Measurements from ENCODE around the gene ABHD4.
"Not testable (repeated sequence)": the region's sequence is repeated elsewhere in the genome, so short reads cannot be mapped to it uniquely, and the experiment has no call there.

ABHD4 gene

GRCh38 chr14:22556990-22557623 lies 41.0 kb upstream of the ABHD4 start:
- peaks cover 26% of the 10 kb centered on the region for H3K36me3 Mint-ChIP-seq (ENCODE audit: low read depth)
- H3K9me3 Mint-ChIP-seq, result peaks cover 4% of the 10 kb centered on the region
- H3K4me1 Mint-ChIP-seq, result peaks cover 95% of the 10 kb centered on the region
- DNase-seq (peak; percentile 97), ATAC-seq (peak; percentile 6)
- peaks cover 4% of the 10 kb centered on the region for H3K27me3 Mint-ChIP-seq
- peak overlapping the region; percentile 99 for H3K27ac Mint-ChIP-seq
- H3K4me3 Mint-ChIP-seq, result peak overlapping the region; percentile 83

DNA sequence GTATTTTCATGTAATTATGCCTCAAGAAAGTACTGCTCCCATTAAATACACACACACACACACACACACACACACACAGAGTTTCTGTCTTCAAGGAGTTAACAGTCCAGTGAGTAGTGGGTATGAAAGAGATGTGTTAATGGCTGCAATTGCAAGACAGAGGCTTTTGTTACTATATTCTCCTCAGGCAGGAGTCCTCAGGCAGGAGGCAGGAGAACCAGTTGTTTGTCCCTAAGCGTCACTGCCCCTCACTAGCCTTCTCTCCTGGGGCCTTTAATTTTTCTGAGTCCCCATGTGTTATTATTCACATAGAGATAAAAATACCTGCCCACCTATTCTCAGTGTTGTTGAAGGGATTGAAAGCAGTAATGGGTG lies 40.3 kb upstream of the ABHD4 start:
- peaks cover 23% of the 10 kb centered on the region for H3K36me3 Mint-ChIP-seq (ENCODE audit: low read depth)

DNA sequence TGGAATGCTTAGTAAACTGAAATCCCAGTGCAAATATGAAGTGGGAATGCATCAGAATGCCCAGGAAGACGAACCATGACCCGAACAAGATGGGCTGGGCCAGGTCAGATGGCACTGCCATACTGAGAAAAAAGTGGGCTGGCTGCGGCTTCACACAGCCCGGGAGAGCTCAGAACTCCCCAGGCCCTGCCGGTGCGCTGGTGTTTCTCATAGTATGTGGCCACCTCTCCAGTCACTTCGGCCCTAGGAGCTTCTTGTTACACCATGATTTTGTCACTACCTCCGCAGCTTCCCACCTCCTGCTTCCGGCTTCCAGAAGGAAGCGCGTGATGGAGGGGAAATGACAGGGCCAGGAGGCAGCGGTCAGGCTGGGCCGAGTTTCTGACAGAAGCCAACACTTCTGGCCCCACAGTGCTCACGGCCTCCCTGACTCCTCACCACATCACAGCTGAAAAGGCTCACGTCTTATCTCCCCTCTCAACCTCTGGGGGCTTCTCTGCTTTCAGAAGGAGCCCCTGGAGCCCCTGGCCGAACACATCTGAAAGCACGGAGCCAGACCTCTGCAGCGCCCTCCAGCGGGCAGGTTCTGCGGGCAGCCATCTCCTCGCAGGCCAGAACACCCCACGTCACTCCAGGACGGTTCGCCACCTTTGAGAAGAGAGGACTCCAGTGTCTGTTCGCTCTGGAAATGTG lies 39.7 kb upstream of the ABHD4 start:
- ATAC-seq (peak; percentile 4), DNase-seq (peak; percentile 82)
- Mint-ChIP-seq H3K4me3 (peak overlapping the region; percentile 83), H3K27me3 (peaks cover 4% of the 10 kb centered on the region), H3K9me3 (peaks cover 4% of the 10 kb centered on the region), H3K4me1 (peaks cover 95% of the 10 kb centered on the region), H3K36me3 (ENCODE audit: low read depth) (peaks cover 22% of the 10 kb centered on the region), H3K27ac (peak overlapping the region; percentile 99)

More for the DNA sequence above, 40.3 kb upstream of the ABHD4 start:
- H3K27ac Mint-ChIP-seq, result peak overlapping the region; percentile 99
- H3K4me3 Mint-ChIP-seq, result peak overlapping the region; percentile 83
- peaks cover 4% of the 10 kb centered on the region for H3K27me3 Mint-ChIP-seq
- peaks cover 4% of the 10 kb centered on the region for H3K9me3 Mint-ChIP-seq
- ATAC-seq (no peak), DNase-seq (no peak)
- peaks cover 95% of the 10 kb centered on the region for H3K4me1 Mint-ChIP-seq

DNA sequence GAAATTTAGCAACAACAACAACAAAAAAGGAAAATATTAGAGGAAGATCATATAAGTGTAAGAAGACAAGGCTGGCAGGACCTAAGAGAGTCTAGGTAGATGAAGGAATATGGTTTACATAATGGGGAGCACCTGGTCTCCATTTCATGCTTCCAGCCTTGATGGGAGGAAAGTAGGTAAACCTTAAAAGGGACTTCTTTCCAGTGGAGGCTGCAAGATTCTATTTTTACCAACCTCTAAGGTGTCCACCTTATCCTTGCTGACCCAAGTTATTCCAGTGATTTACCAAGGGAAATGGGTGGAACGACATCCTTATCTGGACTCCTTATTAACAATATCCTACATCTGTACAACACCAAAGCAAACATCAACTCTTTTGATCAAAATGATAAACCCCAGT lies 39.1 kb upstream of the ABHD4 start:
- DNase-seq (no peak), ATAC-seq (no peak)
- Mint-ChIP-seq H3K4me1 (peaks cover 97% of the 10 kb centered on the region), H3K36me3 (ENCODE audit: low read depth) (peaks cover 24% of the 10 kb centered on the region), H3K9me3 (peaks cover 4% of the 10 kb centered on the region), H3K4me3 (peak overlapping the region; percentile 83), H3K27me3 (peaks cover 4% of the 10 kb centered on the region), H3K27ac (peak overlapping the region; percentile 99)

GRCh38 chr14:22560662-22561365 lies 37.3 kb upstream of the ABHD4 start:
- H3K27ac Mint-ChIP-seq, result peak overlapping the region; percentile 99

DNA sequence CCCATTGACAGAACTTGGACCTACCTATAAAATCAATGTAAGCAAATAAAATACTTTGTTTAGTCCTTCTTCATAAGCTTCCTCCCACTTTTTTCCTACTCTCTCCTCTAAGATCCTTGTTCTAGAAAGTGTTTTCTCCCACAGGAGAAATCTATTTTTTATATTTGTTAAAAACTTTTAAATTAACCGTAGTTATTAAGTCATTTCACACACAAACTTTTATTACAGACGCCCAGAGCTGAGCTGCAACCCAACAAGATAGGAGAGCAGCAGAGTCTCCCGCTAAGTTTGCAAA lies 36.8 kb upstream of the ABHD4 start:
- Mint-ChIP-seq H3K4me1 (peaks cover 99% of the 10 kb centered on the region), H3K9me3 (peaks cover 1% of the 10 kb centered on the region), H3K27me3 (peaks cover 1% of the 10 kb centered on the region), H3K36me3 (ENCODE audit: low read depth) (peaks cover 35% of the 10 kb centered on the region), H3K27ac (peak overlapping the region; percentile 99), H3K4me3 (peak overlapping the region; percentile 78)
- no peak for ATAC-seq
- DNase-seq, result no peak

More at GRCh38 chr14:22560662-22561365, 37.3 kb upstream of the ABHD4 start:
- Mint-ChIP-seq H3K4me3 (peak overlapping the region; percentile 78), H3K36me3 (ENCODE audit: low read depth) (peaks cover 37% of the 10 kb centered on the region), H3K4me1 (peaks cover 99% of the 10 kb centered on the region), H3K27me3 (peaks cover 4% of the 10 kb centered on the region), H3K9me3 (peaks cover 4% of the 10 kb centered on the region)
- DNase-seq (no peak), ATAC-seq (peak; percentile 1)

- DNase-seq (peak; percentile 72), ATAC-seq (peak; percentile 48)
- no peaks in the 10 kb centered on the region for H3K27me3 Mint-ChIP-seq
- H3K27ac Mint-ChIP-seq, result peak overlapping the region; percentile 99
- peak overlapping the region; percentile 78 for H3K4me3 Mint-ChIP-seq
- no peaks in the 10 kb centered on the region for H3K9me3 Mint-ChIP-seq
- peaks cover 33% of the 10 kb centered on the region for H3K36me3 Mint-ChIP-seq (ENCODE audit: low read depth)
- peaks cover 99% of the 10 kb centered on the region for H3K4me1 Mint-ChIP-seq
These were observed 36.2 kb upstream of the ABHD4 start for GRCh38 chr14:22561661-22562579.

GRCh38 chr14:22563987-22564386 lies 34.1 kb upstream of the ABHD4 start:
- peak overlapping the region; percentile 67 for H3K4me3 Mint-ChIP-seq
- no peaks in the 10 kb centered on the region for H3K27me3 Mint-ChIP-seq
- ATAC-seq (no peak), DNase-seq (no peak)
- H3K27ac Mint-ChIP-seq, result peak overlapping the region; percentile 99
- H3K9me3 Mint-ChIP-seq, result no peaks in the 10 kb centered on the region
- peaks cover 43% of the 10 kb centered on the region for H3K36me3 Mint-ChIP-seq (ENCODE audit: low read depth)
- H3K4me1 Mint-ChIP-seq, result peaks cover 99% of the 10 kb centered on the region

GRCh38 chr14:22564463-22564862 lies 33.6 kb upstream of the ABHD4 start:
- Mint-ChIP-seq H3K9me3 (no peaks in the 10 kb centered on the region), H3K27ac (peak overlapping the region; percentile 99), H3K36me3 (ENCODE audit: low read depth) (peaks cover 48% of the 10 kb centered on the region), H3K4me3 (peak overlapping the region; percentile 67), H3K4me1 (peaks cover 99% of the 10 kb centered on the region), H3K27me3 (no peaks in the 10 kb centered on the region)
- DNase-seq (no peak), ATAC-seq (no peak)

GRCh38 chr14:22565391-22565945 lies 32.6 kb upstream of the ABHD4 start:
- H3K27me3 Mint-ChIP-seq, result no peaks in the 10 kb centered on the region
- DNase-seq (no peak), ATAC-seq (no peak)
- H3K4me1 Mint-ChIP-seq, result peaks cover 97% of the 10 kb centered on the region
- peaks cover 57% of the 10 kb centered on the region for H3K36me3 Mint-ChIP-seq (ENCODE audit: low read depth)
- H3K9me3 Mint-ChIP-seq, result no peaks in the 10 kb centered on the region
- H3K4me3 Mint-ChIP-seq, result peak overlapping the region; percentile 67
- H3K27ac Mint-ChIP-seq, result peak overlapping the region; percentile 99

GRCh38 chr14:22566266-22566665 lies 31.8 kb upstream of the ABHD4 start:
- Mint-ChIP-seq H3K36me3 (ENCODE audit: low read depth) (peaks cover 60% of the 10 kb centered on the region), H3K4me3 (peak overlapping the region; percentile 67), H3K27ac (peak overlapping the region; percentile 99), H3K4me1 (peaks cover 93% of the 10 kb centered on the region)
- H3K27me3 Mint-ChIP-seq, DNase-seq, H3K9me3 Mint-ChIP-seq, ATAC-seq: not testable (repeated sequence)

DNA sequence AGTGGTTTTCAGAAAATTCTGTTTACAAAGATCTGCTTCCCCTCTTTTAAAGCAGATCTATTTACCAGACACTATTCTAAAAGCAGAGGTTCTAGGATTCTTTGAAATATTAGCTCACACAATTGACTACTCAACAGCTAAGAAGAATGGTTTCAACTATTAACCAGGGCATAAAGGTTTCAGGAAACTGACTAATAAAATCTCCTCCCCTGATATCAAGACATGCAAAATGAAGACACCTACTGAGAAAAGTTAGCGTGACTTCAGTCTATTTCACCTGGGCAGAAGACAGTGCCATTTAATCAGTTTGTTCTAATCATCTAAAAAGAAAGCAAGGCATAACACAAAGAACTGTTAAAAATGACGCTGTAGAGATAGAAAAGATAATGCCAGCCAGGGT lies 31.3 kb upstream of the ABHD4 start:
- Mint-ChIP-seq H3K36me3 (ENCODE audit: low read depth) (peaks cover 63% of the 10 kb centered on the region), H3K9me3 (no peaks in the 10 kb centered on the region), H3K27me3 (no peaks in the 10 kb centered on the region), H3K4me1 (peaks cover 87% of the 10 kb centered on the region), H3K4me3 (peak overlapping the region; percentile 67), H3K27ac (peak overlapping the region; percentile 99)
- peak; percentile 21 for ATAC-seq
- DNase-seq, result no peak

- H3K4me3 Mint-ChIP-seq, result peak overlapping the region; percentile 67
- no peaks in the 10 kb centered on the region for H3K9me3 Mint-ChIP-seq
- H3K27me3 Mint-ChIP-seq, result no peaks in the 10 kb centered on the region
- ATAC-seq (no peak), DNase-seq (no peak)
- H3K27ac Mint-ChIP-seq, result peak overlapping the region; percentile 99
- H3K36me3 Mint-ChIP-seq (ENCODE audit: low read depth), result peaks cover 67% of the 10 kb centered on the region
- H3K4me1 Mint-ChIP-seq, result peaks cover 83% of the 10 kb centered on the region
These were observed 30.7 kb upstream of the ABHD4 start for GRCh38 chr14:22567437-22567836.
